Stimulated activated memory B cell treated with anti-CD40 and anti-IgM and Interleukin-4, amounts not matched to agents 10 μg/mL and 1 μg/mL and 100 μg/mL, for 72 hours (primary cell): ENCODE data around the gene KIF2C.

Source experiments
- ATAC-seq: fragments of 150-1000 bp; cut with Tn5 transposase; 2 replicates; pipeline ENCODE4 v1.10.0; 2021
- H3K27ac Mint-ChIP-seq: one replicate; pipeline ENCODE4 v1.8.0; 2022; ENCODE audit warnings: mild to moderate bottlenecking, mixed read lengths
- H3K27me3 Mint-ChIP-seq: one replicate; pipeline ENCODE4 v1.8.0; 2022; ENCODE audit warnings: mixed read lengths
- H3K36me3 Mint-ChIP-seq: one replicate; pipeline ENCODE4 v1.8.0; 2022; ENCODE audit warnings: mixed read lengths
- H3K4me1 Mint-ChIP-seq: one replicate; pipeline ENCODE4 v1.8.0; 2022; ENCODE audit warnings: mixed read lengths
- H3K4me3 Mint-ChIP-seq: one replicate; pipeline ENCODE4 v1.8.0; 2022; ENCODE audit warnings: mild to moderate bottlenecking, moderate library complexity, mixed read lengths
- H3K9me3 Mint-ChIP-seq: one replicate; pipeline ENCODE4 v1.8.0; 2022; ENCODE audit warnings: mixed read lengths

KIF2C gene

DNA sequence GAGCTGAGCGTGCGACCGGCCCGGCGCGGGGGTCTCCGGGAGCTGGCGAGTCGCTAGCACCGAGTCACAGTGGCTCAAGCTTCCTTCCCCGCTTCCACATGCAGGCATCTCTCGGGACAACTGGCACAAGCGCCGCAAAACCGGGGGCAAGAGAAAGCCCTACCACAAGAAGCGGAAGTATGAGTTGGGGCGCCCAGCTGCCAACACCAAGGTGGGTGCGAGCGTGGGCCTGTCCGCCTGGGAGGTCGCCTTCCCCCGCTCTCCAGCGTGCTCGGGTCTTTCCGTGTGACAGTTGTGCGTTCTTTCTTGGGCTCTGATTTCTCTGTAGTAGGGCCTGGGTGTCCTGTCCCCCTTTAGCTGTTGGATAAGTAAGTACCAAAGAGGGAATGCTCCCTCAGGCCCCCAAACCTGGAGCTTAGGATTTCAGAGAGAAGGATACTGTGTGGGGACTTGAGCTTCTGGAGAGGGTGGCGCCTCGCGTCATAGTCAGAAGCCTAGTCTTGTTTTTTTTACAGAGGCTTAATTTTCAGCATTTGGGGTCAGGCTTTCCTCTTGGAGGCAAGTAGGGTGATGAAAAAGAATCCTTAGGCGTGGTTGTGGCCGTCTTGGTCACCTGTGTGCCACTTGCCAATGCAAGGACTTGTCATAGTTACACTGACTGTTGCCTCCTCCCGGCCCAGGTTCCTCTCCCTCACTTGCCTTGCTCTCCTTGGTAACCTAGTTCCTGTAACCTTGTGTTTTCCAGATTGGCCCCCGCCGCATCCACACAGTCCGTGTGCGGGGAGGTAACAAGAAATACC is 36.5 kb downstream of the KIF2C start:
- Mint-ChIP-seq H3K9me3 (no peaks in the 10 kb centered on the region), H3K27ac (peak overlapping the region; percentile 96), H3K36me3 (peaks cover 53% of the 10 kb centered on the region), H3K4me1 (peaks cover 47% of the 10 kb centered on the region), H3K4me3 (peak overlapping the region; percentile 93), H3K27me3 (no peaks in the 10 kb centered on the region)
- peak; percentile 60 for ATAC-seq

DNA sequence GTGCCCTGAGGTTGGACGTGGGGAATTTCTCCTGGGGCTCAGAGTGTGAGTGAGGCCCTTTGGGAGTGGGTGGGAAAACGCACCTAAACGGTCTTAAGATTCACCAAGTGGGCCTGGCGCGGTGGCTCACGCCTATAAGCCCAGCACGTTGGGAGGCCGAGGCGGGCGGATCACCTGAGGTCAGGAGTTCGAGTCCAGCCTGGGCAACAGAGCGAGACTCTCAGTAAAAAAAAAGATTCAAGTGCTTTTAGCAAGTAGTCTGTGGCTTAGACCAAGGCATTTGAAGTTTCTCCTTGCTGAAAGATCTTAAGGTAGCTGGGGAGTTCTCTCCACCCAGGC is 37.1 kb downstream of the KIF2C start:
- ATAC-seq = no peak
- peaks cover 59% of the 10 kb centered on the region for H3K36me3 Mint-ChIP-seq
- H3K9me3 Mint-ChIP-seq = no peaks in the 10 kb centered on the region
- no peaks in the 10 kb centered on the region for H3K27me3 Mint-ChIP-seq
- H3K4me1 Mint-ChIP-seq = peaks cover 51% of the 10 kb centered on the region
- H3K4me3 Mint-ChIP-seq = peak overlapping the region; percentile 93
- H3K27ac Mint-ChIP-seq = peak overlapping the region; percentile 96

DNA sequence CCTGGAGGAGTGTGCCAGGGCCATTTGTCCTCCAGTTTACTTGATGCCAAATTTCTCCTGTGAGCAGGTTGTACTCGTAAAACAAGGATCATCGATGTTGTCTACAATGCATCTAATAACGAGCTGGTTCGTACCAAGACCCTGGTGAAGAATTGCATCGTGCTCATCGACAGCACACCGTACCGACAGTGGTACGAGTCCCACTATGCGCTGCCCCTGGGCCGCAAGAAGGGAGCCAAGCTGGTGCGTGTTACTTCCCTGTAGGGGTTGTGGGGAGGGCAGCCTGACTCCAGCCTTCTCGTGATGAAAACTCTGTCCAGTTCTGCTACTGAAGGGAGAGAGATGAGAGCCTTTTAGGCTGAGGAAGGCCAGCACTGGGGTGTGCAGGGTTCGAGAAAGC is 37.9 kb downstream of the KIF2C start:
- ATAC-seq = no peak
- no peaks in the 10 kb centered on the region for H3K27me3 Mint-ChIP-seq
- peak overlapping the region; percentile 96 for H3K27ac Mint-ChIP-seq
- H3K4me3 Mint-ChIP-seq = peak overlapping the region; percentile 93
- H3K36me3 Mint-ChIP-seq = peaks cover 61% of the 10 kb centered on the region
- H3K4me1 Mint-ChIP-seq = peaks cover 51% of the 10 kb centered on the region
- no peaks in the 10 kb centered on the region for H3K9me3 Mint-ChIP-seq

DNA sequence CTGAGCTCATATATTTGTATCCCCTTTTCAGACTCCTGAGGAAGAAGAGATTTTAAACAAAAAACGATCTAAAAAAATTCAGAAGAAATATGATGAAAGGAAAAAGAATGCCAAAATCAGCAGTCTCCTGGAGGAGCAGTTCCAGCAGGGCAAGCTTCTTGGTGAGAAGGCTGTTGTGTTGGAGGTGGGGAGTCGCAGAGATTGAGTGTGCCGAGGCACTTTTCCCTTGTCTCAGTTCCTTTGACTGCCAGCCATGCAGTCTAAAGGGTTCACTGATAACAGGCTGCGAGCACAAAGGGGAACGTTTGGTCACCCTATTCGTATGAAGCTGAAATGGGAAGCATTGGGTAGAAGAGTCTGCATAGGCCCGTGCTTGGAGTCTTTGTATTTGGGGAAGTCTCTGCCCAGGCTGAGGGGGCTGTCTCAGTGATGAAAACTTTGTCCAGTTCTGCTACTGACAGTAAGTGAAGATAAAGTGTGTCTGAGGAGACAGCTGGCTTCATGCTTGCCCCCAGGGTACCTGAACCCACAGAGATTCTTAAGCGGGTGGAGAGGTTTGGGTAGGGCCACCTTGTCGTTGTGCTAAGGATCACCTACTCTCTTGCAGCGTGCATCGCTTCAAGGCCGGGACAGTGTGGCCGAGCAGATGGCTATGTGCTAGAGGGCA is 38.5 kb downstream of the KIF2C start:
- no peak for ATAC-seq
- Mint-ChIP-seq H3K27ac (peak overlapping the region; percentile 96), H3K36me3 (peaks cover 61% of the 10 kb centered on the region), H3K4me1 (peaks cover 53% of the 10 kb centered on the region), H3K9me3 (no peaks in the 10 kb centered on the region), H3K27me3 (no peaks in the 10 kb centered on the region), H3K4me3 (peak overlapping the region; percentile 93)

DNA sequence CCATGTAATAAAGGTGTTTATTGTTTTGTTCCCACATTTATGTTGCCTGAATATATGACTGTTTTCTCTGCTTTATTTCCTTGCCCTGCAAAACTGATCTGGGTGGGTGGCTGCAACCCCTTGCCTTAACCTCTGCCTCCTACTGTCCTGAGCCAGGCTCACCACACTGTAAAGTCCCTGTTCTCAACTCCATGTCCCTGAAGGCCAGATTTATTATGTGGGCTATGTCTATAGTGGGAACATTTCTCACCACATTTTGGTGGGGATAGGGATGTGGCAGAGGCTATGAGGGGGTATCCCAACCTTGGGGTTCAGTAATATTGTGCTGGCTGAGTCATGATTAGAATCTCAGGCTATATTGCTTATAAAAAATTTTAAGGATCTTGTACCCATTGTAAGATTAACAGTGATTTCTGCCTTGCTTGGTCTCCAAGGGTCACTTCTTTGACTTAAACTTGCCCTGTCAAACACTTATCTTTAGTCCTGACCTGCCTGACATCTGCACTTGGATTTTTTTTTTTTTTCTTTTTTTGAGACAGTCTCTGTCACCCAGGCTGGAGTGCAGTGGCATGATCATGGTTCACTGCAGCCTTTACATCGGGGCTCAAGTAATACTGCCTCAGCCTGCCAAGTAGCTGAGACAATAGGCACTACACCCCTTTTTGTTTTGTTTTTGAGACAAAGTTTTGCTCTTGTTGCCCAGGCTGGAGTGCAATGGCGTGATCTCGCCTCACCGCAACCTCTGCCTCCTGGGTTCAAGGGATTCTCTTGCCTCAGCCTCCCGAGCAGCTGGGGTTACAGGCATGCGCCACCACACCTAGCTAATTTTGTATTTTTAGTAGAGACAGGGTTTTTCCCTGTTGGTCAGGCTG is 39.3 kb downstream of the KIF2C start:
- no peaks in the 10 kb centered on the region for H3K27me3 Mint-ChIP-seq
- H3K27ac Mint-ChIP-seq = no peak overlapping the region
- peaks cover 61% of the 10 kb centered on the region for H3K36me3 Mint-ChIP-seq
- ATAC-seq = no peak
- peak overlapping the region; percentile 24 for H3K4me3 Mint-ChIP-seq
- peaks cover 61% of the 10 kb centered on the region for H3K4me1 Mint-ChIP-seq
- no peaks in the 10 kb centered on the region for H3K9me3 Mint-ChIP-seq

DNA sequence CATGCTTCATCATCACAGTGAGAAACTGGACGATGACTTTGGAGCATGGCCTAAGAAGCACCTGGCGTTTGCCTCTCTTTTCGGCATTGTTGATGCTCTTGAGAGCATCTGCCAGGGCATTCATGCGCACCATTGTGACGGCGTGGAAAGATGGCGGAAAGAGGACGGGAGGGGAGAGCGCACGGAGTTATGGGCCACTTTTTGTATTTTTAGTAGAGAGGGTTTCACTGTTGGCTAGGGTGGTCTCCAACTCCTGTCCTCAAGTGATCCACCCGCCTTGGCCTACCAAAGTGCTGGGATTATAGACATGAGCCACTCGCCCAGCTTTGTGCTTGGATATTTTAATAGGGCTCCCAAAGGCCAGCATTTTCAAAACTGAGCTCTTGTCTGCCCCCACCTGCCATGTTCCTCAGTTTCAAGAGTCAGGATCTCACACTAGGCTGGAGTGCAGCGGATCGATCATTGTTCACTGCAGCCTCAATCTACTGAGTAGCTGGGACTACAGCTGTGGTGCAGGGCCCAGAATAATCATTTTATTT is 41.0 kb downstream of the KIF2C start:
- Mint-ChIP-seq H3K36me3 (peaks cover 61% of the 10 kb centered on the region), H3K4me1 (peaks cover 67% of the 10 kb centered on the region), H3K4me3 (no peak overlapping the region), H3K27me3 (no peaks in the 10 kb centered on the region), H3K27ac (no peak overlapping the region), H3K9me3 (no peaks in the 10 kb centered on the region)
- no peak for ATAC-seq

DNA sequence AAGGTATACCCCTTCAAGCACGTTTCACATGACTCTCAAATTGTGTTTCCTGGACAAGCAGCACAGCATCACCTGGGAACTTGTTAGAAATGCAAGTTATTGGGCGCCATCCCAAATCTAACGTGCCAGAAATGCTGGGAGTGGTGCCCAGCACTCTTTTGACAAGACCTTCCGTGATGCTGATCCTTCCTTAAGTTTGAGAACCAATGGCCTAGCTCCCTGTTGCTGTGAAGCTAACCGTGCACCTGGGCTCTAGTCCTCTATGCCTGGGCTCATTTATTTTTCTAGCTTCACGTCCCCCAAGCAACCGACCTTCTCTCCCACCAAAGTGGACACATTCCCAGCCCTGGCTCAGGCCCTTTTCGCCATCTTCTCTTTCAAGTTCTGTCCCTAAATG is 44.1 kb downstream of the KIF2C start:
- Mint-ChIP-seq H3K27ac (peak overlapping the region; percentile 67), H3K36me3 (peaks cover 32% of the 10 kb centered on the region), H3K27me3 (no peaks in the 10 kb centered on the region), H3K9me3 (no peaks in the 10 kb centered on the region), H3K4me1 (peaks cover 51% of the 10 kb centered on the region), H3K4me3 (peak overlapping the region; percentile 66)
- ATAC-seq = no peak

DNA sequence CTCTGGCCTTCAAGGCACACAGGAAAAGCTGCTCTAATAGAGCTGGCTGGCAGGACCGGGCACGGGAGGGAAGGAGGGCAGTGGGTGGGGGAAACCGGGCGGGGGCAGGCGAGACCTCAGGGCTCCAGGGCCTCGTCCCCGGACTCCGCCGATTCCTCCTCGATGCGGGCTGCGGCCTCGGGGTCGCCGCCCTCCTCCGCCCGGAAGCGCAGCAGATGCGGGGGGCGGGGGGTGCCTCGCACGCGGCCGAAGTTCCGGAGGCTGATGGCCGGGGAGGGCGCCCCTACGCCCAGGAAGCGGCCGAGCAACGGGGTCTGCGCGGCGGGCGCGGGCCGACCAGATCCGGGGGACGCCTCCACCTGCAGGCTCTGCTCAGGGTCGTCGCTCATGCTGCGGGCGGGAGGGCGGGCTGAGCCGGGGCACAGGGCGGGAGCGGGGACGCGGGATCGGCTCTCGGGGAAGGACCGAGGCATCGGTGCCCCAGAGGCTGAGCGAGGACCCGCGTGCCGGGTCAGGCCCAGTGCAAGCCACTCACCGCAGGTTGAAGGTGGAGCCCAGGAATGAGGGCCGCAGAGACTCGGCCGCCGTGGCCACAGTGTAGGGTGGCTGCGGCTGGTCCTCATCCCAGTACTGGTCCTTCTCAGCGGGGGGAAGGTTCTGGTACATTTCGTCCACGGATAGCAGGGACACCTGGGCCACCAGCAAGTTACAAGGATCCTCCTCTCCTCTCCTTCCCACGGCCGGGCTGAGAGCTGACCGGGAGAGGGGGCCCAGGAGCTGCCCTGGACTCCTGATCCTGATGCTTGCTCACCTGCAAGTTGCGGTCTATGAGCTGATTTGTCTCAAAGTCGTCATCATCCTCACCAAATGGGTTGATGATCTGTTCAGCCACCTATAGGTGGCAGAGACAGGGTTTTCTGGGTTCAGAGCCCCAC is 44.7 kb downstream of the KIF2C start:
- Mint-ChIP-seq H3K4me3 (peak overlapping the region; percentile 69), H3K27me3 (no peaks in the 10 kb centered on the region), H3K27ac (peak overlapping the region; percentile 79), H3K4me1 (peaks cover 47% of the 10 kb centered on the region), H3K36me3 (peaks cover 25% of the 10 kb centered on the region), H3K9me3 (no peaks in the 10 kb centered on the region)
- peak; percentile 35 for ATAC-seq

DNA sequence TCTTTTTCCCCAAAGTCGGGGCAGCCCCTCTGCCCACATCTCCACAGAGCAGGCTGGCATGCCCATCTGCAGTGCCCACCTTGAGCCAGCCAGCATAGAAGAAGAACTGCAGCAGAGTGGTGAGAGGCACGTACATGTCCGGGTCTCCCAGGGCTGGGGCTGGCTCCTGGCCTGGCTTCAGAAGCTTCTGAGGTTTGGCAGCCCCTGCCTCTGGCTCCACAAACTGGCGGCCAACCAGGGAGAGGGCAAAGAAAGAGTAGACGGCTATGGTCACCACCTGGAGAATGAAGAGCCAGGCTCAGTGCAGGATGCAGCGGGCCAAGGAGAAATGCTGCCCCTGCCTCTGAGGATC is 45.4 kb downstream of the KIF2C start:
- no peaks in the 10 kb centered on the region for H3K27me3 Mint-ChIP-seq
- peaks cover 19% of the 10 kb centered on the region for H3K36me3 Mint-ChIP-seq
- no peak for ATAC-seq
- peak overlapping the region; percentile 69 for H3K4me3 Mint-ChIP-seq
- H3K27ac Mint-ChIP-seq = peak overlapping the region; percentile 79
- H3K9me3 Mint-ChIP-seq = no peaks in the 10 kb centered on the region
- H3K4me1 Mint-ChIP-seq = peaks cover 47% of the 10 kb centered on the region

DNA sequence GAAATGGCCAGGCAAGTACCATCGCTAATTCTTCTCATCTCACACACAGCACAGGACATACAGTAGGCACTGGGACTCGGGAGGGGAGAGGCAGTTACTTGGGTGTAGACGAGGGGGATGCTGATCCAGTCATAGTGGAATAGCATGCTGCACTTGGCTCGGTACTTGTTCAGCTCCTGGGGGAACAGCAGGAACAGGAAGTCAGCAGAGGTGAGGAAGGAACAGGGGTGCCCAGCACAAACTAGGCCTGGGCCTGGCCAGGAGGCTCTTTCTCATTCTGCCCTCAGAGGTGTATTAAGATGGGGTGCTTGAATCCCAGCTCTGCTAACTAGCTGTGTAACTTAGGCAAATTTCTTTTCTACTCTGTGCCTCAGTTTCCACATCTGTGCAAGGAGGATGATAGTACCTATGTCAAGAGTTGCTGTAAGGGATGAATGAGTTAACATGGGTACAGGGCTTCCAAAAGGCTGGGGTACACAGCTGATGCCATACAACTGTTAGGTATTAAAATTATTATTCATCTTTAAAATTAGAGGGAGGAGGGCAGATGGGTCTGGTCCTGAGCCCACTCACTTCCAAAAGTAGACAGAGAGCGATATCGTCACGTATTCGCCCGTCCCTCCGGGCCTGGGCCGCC is 46.0 kb downstream of the KIF2C start:
- Mint-ChIP-seq H3K36me3 (peaks cover 13% of the 10 kb centered on the region), H3K9me3 (no peaks in the 10 kb centered on the region), H3K4me3 (peak overlapping the region; percentile 68), H3K27me3 (no peaks in the 10 kb centered on the region), H3K27ac (peak overlapping the region; percentile 79), H3K4me1 (peaks cover 43% of the 10 kb centered on the region)
- no peak for ATAC-seq

DNA sequence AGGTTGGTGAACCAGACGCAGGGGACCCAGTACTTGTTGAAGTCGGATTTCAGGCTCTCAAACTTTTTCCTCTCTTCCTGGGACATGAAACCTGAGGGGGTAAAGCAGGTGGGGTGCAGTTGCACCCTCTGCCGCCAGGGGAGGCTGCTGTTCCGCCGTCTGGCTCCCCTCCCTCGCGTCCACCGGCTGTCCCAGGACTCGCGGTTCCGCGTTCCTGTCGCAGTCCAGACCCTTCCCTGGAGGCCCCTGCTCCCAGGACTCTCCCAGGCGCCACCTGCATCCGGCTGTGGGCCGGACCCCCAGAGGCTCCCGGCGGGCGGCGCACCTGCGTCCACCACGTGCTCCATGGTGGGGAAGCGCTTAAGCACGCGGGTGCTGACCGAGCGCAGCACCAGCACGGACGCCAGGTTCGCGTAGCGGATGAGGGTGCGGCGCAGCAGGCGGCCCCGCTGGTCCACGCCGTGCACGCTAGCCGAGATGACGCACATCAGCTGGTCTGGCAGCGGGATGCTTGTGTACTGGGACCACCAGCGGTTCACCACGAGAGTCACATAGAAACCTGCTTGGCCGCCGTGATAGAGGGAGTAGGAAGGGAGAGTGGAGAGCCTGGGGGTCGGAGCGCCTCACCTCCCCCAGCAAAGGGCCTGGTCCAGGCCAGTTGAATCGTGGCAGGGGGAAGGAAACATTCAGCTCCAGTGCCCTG is 46.7 kb downstream of the KIF2C start:
- H3K4me3 Mint-ChIP-seq = peak overlapping the region; percentile 68
- peak overlapping the region; percentile 79 for H3K27ac Mint-ChIP-seq
- H3K36me3 Mint-ChIP-seq = peaks cover 6% of the 10 kb centered on the region
- no peaks in the 10 kb centered on the region for H3K9me3 Mint-ChIP-seq
- H3K27me3 Mint-ChIP-seq = no peaks in the 10 kb centered on the region
- ATAC-seq = peak; percentile 84
- H3K4me1 Mint-ChIP-seq = peaks cover 38% of the 10 kb centered on the region

DNA sequence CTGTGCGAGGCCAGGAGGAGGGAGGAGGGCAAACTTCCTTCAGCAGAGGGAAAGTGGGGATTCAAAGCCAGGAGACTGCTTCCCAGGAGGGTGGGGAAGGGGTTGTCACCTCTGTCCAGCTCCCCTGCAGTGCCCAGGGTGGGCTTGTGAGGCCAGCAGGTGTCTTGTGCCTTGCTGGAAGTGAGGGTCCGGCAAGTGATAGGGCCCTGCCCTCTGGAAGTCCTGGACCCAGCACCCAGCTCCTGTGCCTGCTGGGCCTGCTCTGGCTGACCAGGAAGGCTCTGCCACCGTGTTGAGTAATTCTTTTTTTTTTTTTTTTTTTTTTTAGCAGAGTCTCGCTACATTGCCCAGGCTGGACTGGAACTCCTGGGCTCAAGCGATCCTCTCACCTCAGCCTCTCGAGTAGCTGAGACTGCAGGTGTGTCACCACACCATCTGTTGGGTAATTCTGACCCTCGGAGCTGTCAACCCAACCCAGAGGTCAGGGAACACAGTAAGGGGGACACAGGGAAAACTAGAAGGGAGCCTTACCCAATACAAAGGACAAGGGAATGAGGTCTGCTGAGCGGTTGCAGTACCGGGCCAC is 47.3 kb downstream of the KIF2C start:
- H3K9me3 Mint-ChIP-seq = no peaks in the 10 kb centered on the region
- H3K4me1 Mint-ChIP-seq = peaks cover 35% of the 10 kb centered on the region
- H3K27ac Mint-ChIP-seq = peak overlapping the region; percentile 79
- H3K4me3 Mint-ChIP-seq = no peak overlapping the region
- no peak for ATAC-seq
- H3K27me3 Mint-ChIP-seq = no peaks in the 10 kb centered on the region
- no peaks in the 10 kb centered on the region for H3K36me3 Mint-ChIP-seq

DNA sequence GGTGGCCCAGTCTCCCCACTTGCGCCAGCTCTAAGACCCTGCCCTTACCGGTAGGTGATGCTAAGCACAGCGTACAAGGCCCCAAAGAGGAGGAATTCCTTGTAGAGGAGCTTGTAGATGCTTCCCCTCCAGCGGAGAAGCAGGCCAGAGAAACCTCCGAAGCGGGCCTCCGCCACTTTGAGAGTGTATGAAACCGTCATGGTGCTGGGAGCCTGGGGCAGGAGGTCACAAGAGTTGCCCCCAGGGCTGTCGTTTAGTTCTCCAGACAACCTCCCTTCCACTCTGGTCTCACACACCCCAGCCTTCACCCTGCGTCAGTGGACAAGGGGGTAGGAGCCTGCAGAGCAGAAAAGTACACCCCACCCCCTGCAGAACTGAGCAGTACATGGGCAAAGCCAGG is 47.9 kb downstream of the KIF2C start:
- no peak overlapping the region for H3K4me3 Mint-ChIP-seq

More for the DNA sequence above, 47.9 kb downstream of the KIF2C start:
- peaks cover 35% of the 10 kb centered on the region for H3K4me1 Mint-ChIP-seq
- ATAC-seq = no peak
- no peaks in the 10 kb centered on the region for H3K9me3 Mint-ChIP-seq
- peak overlapping the region; percentile 79 for H3K27ac Mint-ChIP-seq
- no peaks in the 10 kb centered on the region for H3K36me3 Mint-ChIP-seq
- no peaks in the 10 kb centered on the region for H3K27me3 Mint-ChIP-seq
